Inferior parietal cortex (tissue), 1 donor: ENCODE measurements around the gene FAM13A.
"Not testable (repeated sequence)": the region's sequence is repeated elsewhere in the genome, so short reads cannot be mapped to it uniquely, and the experiment has no call there.

ENCODE experiments used
- DNase-seq: peaks from one replicate; pipeline ENCODE4 v3.0.0-alpha.2; 2016; ENCODE audit errors: extremely low spot score

Gene FAM13A

GRCh38 chr4:88900432-88900831 lies 156.6 kb downstream of the FAM13A start:
- no peak for DNase-seq

GRCh38 chr4:88897752-88898151 lies 159.2 kb downstream of the FAM13A start:
- DNase-seq: no peak

GRCh38 chr4:88897180-88897579 lies 159.8 kb downstream of the FAM13A start:
- no peak for DNase-seq

GRCh38 chr4:88893961-88894360 lies 163.0 kb downstream of the FAM13A start:
- no peak for DNase-seq

- DNase-seq: no peak
Observed at GRCh38 chr4:88892646-88893045, 164.3 kb downstream of the FAM13A start.

GRCh38 chr4:88891636-88892035 lies 165.3 kb downstream of the FAM13A start:
- no peak for DNase-seq

- DNase-seq: not testable (repeated sequence)
Observed at GRCh38 chr4:88887409-88887808, 169.6 kb downstream of the FAM13A start.

GRCh38 chr4:88881227-88881569 lies 175.8 kb downstream of the FAM13A start:
- no peak for DNase-seq

GRCh38 chr4:88880501-88881226 lies 176.3 kb downstream of the FAM13A start:
- DNase-seq: no peak

GRCh38 chr4:88879991-88880390 lies 177.0 kb downstream of the FAM13A start:
- no peak for DNase-seq

GRCh38 chr4:88878642-88879041 lies 178.3 kb downstream of the FAM13A start:
- DNase-seq: no peak

- no peak for DNase-seq
Observed at GRCh38 chr4:88870428-88870827, 186.6 kb downstream of the FAM13A start.

- no peak for DNase-seq
Observed at GRCh38 chr4:88868510-88868909, 188.5 kb downstream of the FAM13A start.

- no peak for DNase-seq
Observed at GRCh38 chr4:88866862-88867550, 190.0 kb downstream of the FAM13A start.

- DNase-seq: no peak
Observed at GRCh38 chr4:88865466-88865865, 191.5 kb downstream of the FAM13A start.

GRCh38 chr4:88865046-88865445 lies 191.9 kb downstream of the FAM13A start:
- DNase-seq: no peak

GRCh38 chr4:88860586-88860985 lies 196.4 kb downstream of the FAM13A start:
- DNase-seq: no peak

GRCh38 chr4:88859191-88859812 lies 197.7 kb downstream of the FAM13A start:
- DNase-seq: no peak

GRCh38 chr4:88858752-88859151 lies 198.2 kb downstream of the FAM13A start:
- DNase-seq: no peak

- no peak for DNase-seq
Observed at GRCh38 chr4:88857588-88857987, 199.4 kb downstream of the FAM13A start.

- DNase-seq: no peak
Observed at GRCh38 chr4:88854481-88854880, 202.5 kb downstream of the FAM13A start.

GRCh38 chr4:88853583-88853982 lies 203.4 kb downstream of the FAM13A start:
- DNase-seq: not testable (repeated sequence)

GRCh38 chr4:88846206-88846790 lies 210.7 kb downstream of the FAM13A start:
- DNase-seq: no peak
